HG03575 (cell line): ENCODE measurements around the gene XRCC5.
"Not testable (repeated sequence)": the region's sequence is repeated elsewhere in the genome, so short reads cannot be mapped to it uniquely, and the experiment has no call there.

Experiments used
- ATAC-seq: cut with Tn5 transposase; IDR thresholded peaks from one replicate; pipeline ENCODE4 v1.9.1; 2021; ENCODE audit not compliant: unreplicated experiment, insufficient number of reproducible peaks, low FRiP score; ENCODE audit errors: extremely low read depth

The XRCC5 gene

DNA sequence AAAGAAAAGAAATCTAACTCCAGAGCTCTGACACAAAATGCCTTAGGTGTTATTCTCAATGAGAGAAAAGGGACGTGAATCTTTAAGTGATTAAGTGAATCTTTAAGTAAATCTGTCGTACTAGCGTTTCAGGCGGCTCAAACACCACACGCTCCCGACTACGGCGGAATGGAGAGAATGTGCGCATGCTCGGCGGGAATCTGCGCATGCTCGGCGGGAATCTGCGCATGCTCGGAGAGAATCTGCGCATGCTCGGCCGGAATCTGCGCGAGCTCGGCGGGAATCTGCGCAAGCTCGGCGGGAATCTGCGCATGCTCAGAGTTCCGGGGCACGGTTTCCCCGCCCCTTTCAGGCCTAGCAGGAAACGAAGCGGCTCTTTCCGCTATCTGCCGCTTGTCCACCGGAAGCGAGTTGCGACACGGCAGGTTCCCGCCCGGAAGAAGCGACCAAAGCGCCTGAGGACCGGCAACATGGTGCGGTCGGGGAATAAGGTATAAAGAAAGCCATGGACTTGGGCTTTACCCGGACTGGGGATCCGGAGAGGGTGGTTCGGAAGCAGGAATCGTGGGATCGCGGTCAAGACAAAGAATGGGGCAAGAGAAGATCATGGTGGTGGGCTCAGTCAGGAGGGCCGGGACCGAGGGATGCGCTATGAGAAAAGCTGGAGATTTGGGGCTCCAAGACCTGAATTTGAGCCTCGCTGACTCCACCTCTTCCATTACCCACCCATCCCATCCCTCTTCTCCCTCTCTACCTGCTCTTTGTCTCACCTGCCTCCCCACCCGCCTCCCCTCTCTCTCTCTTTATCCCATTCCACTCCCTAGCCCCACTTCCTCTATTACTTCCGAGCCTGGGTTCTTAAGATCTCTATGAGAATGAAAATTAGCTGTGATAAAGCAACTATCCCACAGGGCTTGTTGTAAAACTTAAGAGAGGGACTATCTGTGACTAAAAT, at the start of gene XRCC5:
Gene XRCC5 (plus strand): TSS at position 382 of the 955 bp plus-strand sequence. CDS start 89 bp downstream, at position 471.
- ATAC-seq = no peak

DNA sequence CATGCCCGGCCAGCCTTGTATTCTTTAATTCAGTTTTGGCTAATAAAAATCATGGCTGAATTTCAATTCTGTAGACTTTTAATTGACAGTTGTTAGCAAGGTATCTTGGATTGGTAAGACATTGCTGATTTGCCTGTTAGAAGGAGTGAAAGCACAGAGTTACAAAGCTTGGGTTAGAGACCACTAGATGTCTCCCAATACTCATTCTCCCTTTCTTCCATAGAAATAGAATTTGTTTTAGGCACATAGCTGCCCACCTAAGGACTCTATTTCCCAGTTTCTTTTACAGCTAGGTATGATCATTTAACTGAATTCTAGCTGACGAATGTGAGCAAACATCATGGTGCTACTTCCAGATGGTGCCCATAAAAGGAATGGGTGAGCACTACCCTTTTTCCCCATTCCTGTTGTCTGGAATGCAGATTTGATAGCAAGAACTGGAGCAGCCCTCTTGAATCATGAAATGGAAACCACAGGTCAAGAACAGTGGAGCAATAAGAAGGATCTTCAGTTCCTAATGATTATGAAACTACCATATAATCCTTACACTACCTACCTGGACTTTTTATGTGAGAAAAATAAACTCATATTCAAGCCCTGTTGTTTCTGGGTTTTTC, 45.0 kb upstream of the XRCC5 start:
- no peak for ATAC-seq

DNA sequence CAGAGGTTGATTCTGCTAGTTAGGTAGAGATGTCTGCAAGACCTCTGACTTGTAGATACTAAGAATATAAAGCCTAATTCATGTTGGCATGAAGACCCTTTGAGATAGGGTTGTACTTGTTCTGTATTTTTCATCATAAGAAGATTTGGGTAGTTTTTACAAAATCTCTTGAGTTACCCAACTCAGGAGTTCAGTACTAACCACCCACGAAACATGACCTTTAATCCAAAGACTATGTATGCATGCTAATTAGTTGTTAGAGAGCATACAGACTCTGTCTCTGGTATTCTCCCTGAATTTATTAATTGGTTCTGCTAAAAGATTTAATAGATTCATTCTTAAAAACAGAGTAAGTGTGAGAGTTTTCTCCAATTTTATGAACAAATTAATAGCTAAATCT, 44.5 kb upstream of the XRCC5 start:
- ATAC-seq = no peak

DNA sequence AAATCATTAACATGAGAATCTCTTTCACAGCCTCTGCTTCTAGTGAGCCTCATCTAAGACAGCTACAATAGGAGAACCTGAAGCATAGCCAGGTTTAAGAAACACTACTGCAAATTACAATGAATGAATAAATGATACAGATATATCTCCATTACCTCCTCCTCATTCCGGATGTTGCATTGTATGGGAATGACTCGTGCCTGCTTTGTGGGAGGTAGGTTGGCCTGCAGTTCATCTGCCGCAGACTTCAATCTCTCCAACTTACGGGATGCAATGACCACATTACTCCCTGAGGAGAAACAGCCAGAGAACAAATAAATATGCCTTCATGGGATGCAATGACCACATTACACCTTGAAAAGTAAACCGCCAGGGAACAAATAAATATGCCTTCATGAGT, 42.9 kb upstream of the XRCC5 start:
- no peak for ATAC-seq

DNA sequence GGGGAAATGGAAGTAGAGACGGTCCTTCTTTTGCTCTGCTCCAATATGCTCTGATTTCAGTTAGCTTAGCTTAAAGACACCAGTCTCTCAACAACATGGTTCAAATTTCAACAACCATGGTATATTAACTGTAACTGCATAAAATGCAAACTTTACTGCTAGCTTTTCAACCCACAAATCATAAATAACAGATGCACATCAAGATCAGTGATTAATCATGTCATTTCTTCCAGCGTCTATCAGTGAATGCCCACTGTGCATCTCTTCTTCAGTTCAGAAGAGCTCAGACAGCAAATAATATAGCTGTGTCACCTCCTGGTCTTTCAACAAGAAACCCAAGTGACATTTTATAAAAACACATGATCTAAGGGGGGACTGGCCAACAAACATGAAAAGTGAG, 40.1 kb upstream of the XRCC5 start:
- no peak for ATAC-seq

DNA sequence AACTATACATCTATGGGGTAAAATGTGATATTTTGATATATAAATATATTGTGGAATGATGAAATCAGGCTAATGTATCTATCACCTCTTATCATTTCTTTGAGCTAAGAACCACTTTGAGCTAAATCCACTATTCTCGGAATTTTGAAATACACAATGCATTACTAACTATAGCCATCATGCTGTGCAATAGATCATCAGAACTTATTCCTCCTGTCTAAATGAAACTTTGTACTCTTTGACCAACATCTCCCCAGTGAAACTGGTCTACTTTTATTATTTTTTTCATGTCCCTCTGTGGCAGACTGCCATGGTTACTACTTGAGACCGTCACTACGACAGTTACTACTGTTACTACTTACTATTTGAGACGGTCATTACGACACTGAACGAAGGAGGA, 39.0 kb upstream of the XRCC5 start:
- ATAC-seq = no peak

DNA sequence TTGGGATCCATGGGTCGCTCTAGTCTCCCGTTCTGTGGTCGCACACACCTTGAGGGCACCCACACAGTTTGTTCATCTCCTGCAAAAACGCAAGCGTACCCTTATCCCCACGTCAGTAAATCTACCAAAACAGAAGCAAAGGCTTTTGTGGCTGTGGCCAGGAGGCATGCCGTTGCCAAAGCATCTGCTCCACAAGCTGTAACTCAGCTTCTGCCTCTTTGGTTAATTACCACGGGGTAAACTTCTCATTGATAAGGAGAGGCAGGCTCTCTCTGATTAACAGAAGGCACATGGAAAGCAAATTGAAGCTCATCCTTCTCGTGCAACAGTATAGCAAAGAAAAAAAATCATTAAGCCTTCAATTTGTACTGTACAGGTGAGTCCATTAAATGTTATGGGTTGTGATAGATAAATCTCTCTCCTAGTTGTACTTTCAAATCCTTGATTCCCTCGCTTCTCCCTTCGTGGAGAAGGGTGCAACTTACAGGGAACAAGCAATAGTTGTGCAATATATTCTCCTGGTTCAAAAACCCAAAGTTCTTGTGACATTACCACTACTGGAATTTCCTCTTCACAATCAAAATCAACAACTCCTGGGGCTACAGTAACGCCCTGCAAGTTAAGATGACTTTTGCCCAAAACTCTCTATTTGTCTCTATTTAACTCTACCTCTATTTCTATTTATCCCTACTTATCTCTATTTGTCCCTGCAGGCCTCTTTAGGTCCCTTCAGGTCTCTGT, 37.9 kb upstream of the XRCC5 start:
- ATAC-seq = no peak

DNA sequence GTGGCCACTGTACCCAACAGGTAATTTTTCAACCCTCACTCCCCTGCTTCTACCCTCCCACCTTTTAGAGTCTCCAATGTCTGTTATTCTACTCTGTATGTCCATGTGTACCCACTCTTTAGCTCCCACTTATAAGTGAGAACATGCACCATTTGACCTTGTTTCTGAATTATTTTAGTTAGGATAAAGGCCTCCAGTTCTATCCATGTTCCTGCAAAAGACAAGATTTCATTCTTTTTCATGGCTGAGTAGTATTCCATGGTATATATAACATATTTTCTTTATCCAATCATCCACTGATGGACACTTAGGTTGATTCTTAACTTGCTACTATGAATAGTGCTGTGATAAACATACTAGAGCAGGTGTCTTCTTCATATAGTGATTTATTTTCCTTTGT, 36.7 kb upstream of the XRCC5 start:
- ATAC-seq = no peak

DNA sequence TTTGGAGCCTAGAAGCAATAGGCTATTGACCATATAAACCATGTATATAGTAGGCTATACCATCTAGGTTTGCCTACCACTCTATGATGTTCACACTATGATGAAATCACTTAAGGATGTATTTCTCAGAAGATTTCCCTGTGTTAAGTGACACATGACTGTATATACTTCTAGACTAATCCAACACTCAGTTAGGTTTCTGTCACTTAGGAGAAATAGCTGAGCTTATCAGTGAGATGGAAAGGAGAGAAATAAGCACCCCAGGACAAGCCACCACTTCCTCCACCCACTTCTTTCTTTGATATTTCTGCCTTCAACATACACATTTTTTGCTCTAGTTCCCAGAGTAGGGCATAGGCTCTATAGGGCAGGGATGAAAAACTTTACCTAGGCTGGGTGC, 35.4 kb upstream of the XRCC5 start:
- no peak for ATAC-seq

DNA sequence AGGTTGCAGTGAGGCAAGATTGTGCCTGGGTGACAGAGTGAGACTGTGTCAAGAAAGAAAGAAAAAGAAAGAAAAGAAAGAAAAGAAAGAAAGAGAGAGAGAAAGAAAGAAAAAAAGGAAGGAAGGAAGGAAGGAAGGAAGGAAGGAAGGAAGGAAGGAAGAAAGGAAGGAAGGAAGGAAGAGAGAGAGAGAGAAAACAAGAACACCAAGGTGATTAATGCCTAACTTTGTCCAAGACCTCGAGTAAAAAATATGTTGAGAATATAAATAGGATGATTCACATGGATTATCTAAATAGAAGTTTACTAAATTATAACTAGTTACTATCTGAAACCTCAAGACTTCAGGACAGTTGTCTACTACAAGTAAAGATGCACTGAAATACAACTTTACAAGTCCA, 34.8 kb upstream of the XRCC5 start:
- ATAC-seq = no peak

DNA sequence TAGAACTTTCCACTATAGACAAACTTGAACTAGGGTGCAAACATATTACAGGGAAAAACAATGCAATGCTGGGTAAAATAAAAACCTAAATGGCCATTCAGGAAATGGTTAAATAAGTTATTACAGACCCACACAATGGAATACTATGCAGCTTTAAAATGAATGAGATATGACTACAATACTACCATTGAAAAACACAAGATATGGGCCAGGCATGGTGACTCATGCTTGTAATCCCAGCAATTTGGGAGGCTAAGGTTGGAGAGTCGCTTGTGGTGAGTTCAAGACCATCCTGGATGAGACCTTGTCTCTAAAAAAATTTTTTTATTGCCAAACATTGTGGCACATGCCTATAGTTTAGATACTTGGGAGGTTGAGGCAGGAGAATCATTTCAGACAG, 34.4 kb upstream of the XRCC5 start:
- ATAC-seq = no peak

DNA sequence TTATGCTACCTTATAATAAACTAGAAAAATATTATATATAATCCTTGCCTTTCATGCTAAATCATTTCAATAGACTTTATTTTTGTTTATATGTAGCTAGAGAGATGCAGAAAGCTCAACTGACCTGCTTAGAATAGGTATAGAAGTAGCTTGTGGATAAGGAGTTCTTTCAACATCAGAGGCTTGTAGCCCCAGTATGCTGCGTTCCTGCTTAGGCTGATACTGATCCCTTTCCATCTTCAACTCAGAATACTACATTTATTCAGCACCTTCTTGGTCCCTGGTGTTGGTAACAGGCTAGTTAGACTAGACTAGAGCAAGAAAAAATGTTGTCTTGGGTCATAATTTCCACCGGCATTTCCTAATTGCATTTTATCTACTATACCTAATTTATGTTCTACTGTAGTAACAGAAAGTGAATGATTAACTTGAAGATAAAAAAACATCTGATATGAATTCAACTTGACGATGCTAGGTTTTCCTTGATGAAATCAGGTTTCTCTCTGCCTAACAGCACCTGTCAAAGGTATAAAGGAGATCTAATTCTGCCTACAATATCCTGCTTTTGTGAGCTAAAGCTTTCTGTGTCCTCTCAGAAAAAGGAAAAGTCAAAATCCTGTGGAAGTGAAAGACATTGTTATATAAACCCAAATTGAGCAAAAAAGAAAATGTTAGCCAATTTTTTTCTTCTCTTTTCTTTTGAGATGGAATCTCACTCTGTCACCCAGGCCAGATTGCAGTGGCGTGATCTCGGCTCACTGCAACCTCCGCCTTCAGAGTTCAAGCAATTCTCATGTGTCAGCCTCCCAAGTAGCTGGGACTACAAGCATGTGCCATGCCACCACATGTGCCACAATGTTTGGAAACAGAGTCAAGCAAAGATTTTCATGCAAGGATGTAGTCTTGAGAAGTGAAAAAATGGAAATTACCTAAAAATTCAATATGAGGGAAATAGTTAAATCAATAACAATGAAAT, 33.4 kb upstream of the XRCC5 start:
- ATAC-seq = no peak

DNA sequence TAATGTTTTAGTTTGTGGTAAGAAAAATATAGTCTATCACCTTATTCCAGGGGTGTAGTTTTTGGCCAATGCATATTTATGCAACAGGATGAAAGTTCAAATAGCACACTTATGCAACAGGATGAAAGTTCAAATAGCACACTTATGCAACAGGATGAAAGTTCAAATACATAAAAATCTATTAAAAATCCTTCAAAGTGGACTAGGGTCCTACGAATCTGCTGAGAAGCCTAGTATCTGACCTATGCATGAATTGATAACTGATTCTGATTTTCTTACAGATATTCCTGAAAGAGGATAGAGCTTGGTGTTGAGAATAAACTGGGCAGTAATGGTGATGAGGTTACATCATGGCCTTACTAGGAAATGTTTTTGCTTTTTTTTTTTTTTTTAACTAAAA, 30.4 kb upstream of the XRCC5 start:
- ATAC-seq = no peak

DNA sequence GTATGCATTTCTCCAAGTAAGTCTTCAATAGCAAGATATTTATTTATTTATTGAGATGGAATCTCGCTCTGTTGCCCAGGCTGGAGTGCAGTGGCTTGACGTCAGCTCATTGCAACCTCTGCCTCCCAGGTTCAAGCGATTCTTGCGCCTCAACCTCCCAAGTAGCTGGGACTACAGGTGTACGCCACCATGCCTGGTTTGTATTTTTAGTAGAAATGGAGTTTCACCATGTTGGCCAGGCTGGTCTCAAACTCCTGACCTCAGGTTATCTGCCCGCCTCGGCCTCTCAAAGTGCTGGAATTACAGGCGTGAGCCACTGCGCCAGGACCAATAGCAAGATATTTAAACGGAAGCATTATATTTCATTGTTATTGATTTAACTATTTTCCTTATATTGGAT, 29.1 kb upstream of the XRCC5 start:
- not testable (repeated sequence) for ATAC-seq

DNA sequence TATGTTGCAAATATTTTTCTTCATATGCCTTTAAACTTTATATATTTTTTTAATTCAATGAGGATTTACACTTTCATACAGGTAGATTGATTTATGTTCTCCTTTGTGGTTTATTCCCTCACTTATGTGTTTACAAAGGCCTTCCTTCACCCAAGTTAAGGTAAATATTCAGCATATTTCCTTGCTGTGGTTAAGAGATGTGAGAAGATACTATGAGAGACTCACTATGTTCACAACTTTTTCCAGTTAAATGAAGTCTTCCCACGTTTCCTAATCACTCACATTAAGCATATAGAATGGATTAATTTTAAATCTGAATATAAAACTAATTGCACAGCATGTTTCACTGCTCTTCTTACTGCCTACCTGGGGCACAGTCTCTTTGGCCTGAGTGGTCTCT, 28.1 kb upstream of the XRCC5 start:
- ATAC-seq = no peak

DNA sequence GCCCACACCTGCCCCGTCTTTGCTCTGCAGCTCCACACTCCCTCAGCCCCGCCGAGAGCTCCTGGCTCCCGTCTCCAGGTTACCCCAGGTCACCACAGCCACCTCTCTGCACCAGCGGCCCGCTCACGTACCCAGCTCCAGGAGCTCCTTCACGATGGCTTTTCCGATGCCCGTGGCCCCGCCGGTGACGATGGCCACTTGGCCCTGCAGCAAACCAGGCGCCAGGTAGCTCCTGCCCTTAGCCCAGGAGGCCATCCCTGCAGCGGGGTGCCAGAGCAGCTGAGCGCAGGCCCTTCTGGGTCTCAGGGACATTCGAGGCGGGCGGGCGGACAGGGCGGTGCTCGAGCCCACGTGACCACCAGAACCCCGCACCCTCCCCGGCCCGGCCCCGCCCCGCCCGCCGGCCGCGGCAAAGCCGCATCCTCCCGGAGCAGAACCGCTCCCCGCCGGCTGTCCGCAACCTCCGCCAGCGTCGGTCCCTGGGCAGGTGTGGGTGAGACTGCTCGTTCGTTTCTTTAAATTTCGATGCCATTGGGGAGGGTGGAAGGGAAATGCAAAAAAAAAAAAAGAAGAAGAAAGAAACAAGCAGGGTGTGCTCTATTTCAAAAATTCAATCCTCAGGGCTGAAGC, 27.5 kb upstream of the XRCC5 start, which contains the start of the genes PECR and TMEM169:
Gene PECR (minus strand): TSS at position 323 of the 630 bp plus-strand sequence. CDS start 68 bp downstream, at position 255.
Gene TMEM169 (plus strand): TSS at position 433 of the 630 bp plus-strand sequence. CDS start 14,045 bp downstream, outside the sequence.
- no peak for ATAC-seq

DNA sequence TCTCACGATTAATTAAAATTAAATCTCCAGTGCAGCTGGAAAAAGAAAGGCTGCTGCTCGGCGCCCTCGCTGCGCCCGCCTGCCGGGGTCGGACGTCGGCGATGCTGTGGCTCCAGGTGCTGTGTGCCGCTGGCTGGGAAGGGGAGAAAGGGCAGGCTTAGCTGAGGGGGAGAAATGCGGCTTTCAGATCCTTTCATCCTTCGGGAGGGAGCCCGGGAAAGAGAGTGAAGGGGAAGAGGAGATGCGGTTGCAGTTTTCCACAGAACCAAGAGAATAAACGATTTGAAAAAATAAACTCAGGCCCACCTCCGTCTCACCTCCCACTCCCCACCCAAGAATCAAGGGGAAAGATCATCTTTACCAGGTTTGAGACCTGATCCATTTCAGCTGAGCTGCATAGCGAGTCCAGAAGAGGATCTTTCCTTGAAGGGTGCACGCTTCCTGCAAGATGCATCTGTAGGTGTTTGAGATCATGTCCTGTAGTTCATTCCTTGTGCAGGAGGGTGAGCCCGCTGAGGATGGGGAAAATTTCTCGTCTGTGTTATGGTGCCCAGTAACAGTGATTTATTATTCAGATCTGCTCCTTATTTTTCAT, 26.9 kb upstream of the XRCC5 start:
- ATAC-seq = no peak

DNA sequence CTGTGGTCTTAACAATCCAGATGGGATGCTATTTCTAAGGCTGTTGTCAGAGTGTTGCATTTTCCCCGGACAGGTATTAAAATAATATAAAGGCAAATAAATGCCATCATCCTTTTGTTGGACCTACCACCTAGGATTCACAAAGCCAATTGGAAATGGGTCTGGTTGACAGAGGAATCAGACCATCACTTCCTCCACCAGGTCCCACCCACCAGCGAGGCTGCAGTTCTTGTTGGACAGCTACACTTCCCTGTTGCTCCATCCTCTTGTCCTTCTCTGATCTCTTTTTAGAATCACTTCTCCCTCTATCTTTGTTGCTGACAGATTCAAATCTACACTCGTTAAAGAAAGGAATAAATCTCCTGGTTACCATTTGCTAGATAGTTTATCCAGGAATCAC, 26.3 kb upstream of the XRCC5 start:
- ATAC-seq = no peak
